IMR-90 (cell line): ENCODE measurements around the gene PLXNA1. TPM values are rescaled to one million over a fixed set of nuclear protein-coding genes. Genes with fewer than 3 reads are reported as not detected.

Experiments
- ATAC-seq: fragments of 200-7000 bp; cut with Tn5 transposase; 2 replicates; pipeline ENCODE4 v1.9.1; 2020; ENCODE audit warnings: low read depth, mild to moderate bottlenecking, moderate library complexity
- BruUV-seq: library from RNA; stranded (reverse); fragments of 400-500 nt; replicated peaks from 2 replicates; lab custom pipeline; 2021; lab: Mats Ljungman, UMichigan
- CTCF ChIA-PET: fragments of 300-600 bp; formaldehyde crosslinking; extraction: SDS; loops from one replicate; lab custom pipeline; 2021; ENCODE audit warnings: antibody characterized with exemption; lab: Yijun Ruan, JAX
- POLR2A ChIA-PET: fragments of 300-600 bp; sonication (Branson Sonifier 250); formaldehyde crosslinking; loops from one replicate; lab custom pipeline; 2022; ENCODE audit warnings: antibody characterized with exemption; ENCODE audit not compliant: unreplicated experiment; lab: Charles Lee
- DNase-seq: peaks from one replicate; pipeline ENCODE4 v3.0.0; 2013
- H2AFZ ChIP-seq: replicated peaks from 2 replicates; pipeline ENCODE3; 2013; ENCODE audit warnings: low read length, mild to moderate bottlenecking; ENCODE audit not compliant: poor library complexity
- H2AK5ac ChIP-seq: 2 replicates; pipeline ENCODE4 v1.6.1; 2013; ENCODE audit warnings: low read depth, low read length, inconsistent platforms
- H2AK9ac ChIP-seq: replicated peaks from 2 replicates; pipeline ENCODE3; 2013; ENCODE audit warnings: mild to moderate bottlenecking, low read depth, low read length, moderate library complexity; ENCODE audit not compliant: poor library complexity
- H2BK120ac ChIP-seq: 2 replicates; pipeline ENCODE4 v1.6.1; 2013; ENCODE audit warnings: low read depth, low read length, inconsistent platforms
- H2BK15ac ChIP-seq: 3 replicates; pipeline ENCODE4 v1.6.1; 2013; ENCODE audit warnings: low read depth, low read length, inconsistent platforms
- H2BK20ac ChIP-seq: 2 replicates; pipeline ENCODE4 v1.6.1; 2013; ENCODE audit warnings: low read depth, mild to moderate bottlenecking, inconsistent platforms, low read length, moderate library complexity
- H2BK5ac ChIP-seq: 2 replicates; pipeline ENCODE4 v1.6.1; 2013; ENCODE audit warnings: mild to moderate bottlenecking, low read depth, low read length, inconsistent platforms; ENCODE audit not compliant: poor library complexity, severe bottlenecking
- H3K14ac ChIP-seq: replicated peaks from 2 replicates; pipeline ENCODE4 v1.6.1; 2013; ENCODE audit warnings: low read depth, low read length, inconsistent platforms
- H3K18ac ChIP-seq: 2 replicates; pipeline ENCODE4 v1.6.1; 2013; ENCODE audit warnings: low read depth, low read length, control low read depth
- H3K23ac ChIP-seq: 2 replicates; pipeline ENCODE4 v1.6.1; 2013; ENCODE audit warnings: low read depth, low read length, inconsistent platforms
- H3K27ac ChIP-seq: 2 replicates; pipeline ENCODE4 v1.5.1; 2013; ENCODE audit warnings: mild to moderate bottlenecking, control low read depth, low read length; ENCODE audit not compliant: insufficient read depth
- H3K27me3 ChIP-seq: 2 replicates; pipeline ENCODE4 v1.6.1; 2013; ENCODE audit warnings: low read length; ENCODE audit not compliant: control insufficient read depth, insufficient read depth
- H3K36me3 ChIP-seq: 2 replicates; pipeline ENCODE4 v1.6.1; 2013; ENCODE audit warnings: low read length, mixed read lengths; ENCODE audit not compliant: control insufficient read depth, insufficient read depth
- H3K4ac ChIP-seq: 2 replicates; pipeline ENCODE4 v1.6.1; 2013; ENCODE audit warnings: low read depth, low read length, inconsistent platforms
- H3K4me1 ChIP-seq: 2 replicates; pipeline ENCODE4 v1.6.1; 2013; ENCODE audit warnings: low read length, mixed read lengths; ENCODE audit not compliant: control insufficient read depth, insufficient read depth
- H3K4me2 ChIP-seq: 2 replicates; pipeline ENCODE4 v1.6.1; 2013; ENCODE audit warnings: low read depth, mild to moderate bottlenecking, control low read depth, low read length, moderate library complexity
- H3K4me3 ChIP-seq: 2 replicates; pipeline ENCODE4 v1.5.1; 2013; ENCODE audit warnings: low read depth, mild to moderate bottlenecking, control low read depth, low read length, moderate library complexity; ENCODE audit not compliant: insufficient read depth
- H3K56ac ChIP-seq: 2 replicates; pipeline ENCODE4 v1.6.1; 2013; ENCODE audit warnings: low read length, inconsistent platforms; ENCODE audit not compliant: insufficient read depth; ENCODE audit errors: extremely low read depth
- H3K79me1 ChIP-seq, 2 experiments: 2 replicates each; pipeline ENCODE4 v1.6.1; 2013; ENCODE audit warnings: low read length in 2 of 2, inconsistent platforms in 1 of 2, low read depth in 1 of 2
- H3K9ac ChIP-seq: 2 replicates; pipeline ENCODE4 v1.6.1; 2013; ENCODE audit warnings: low read depth, low read length, control low read depth
- H3K9me1 ChIP-seq: 2 replicates; pipeline ENCODE4 v1.6.1; 2013; ENCODE audit warnings: low read length, inconsistent platforms; ENCODE audit not compliant: insufficient read depth
- H3K9me3 ChIP-seq: 2 replicates; pipeline ENCODE4 v1.6.1; 2013; ENCODE audit warnings: low read length; ENCODE audit not compliant: control insufficient read depth, insufficient read depth
- H4K20me1 ChIP-seq: 2 replicates; pipeline ENCODE4 v1.6.1; 2013; ENCODE audit warnings: low read length, inconsistent platforms; ENCODE audit not compliant: insufficient read depth
- H4K5ac ChIP-seq: 2 replicates; pipeline ENCODE4 v1.6.1; 2013; ENCODE audit warnings: mild to moderate bottlenecking, low read depth, low read length, control low read depth
- H4K8ac ChIP-seq, 2 experiments: 2 replicates each; pipeline ENCODE4 v1.6.1; 2013; ENCODE audit warnings: low read depth in 2 of 2, low read length in 2 of 2, control low read depth in 1 of 2, inconsistent platforms in 1 of 2
- H4K91ac ChIP-seq: 2 replicates; pipeline ENCODE4 v1.6.1; 2013; ENCODE audit warnings: low read depth, low read length, inconsistent platforms; ENCODE audit not compliant: insufficient read depth
- CTCF ChIP-seq: conservative IDR thresholded peaks from 2 replicates; pipeline ENCODE4 v1.5.1; 2012; ENCODE audit warnings: mild to moderate bottlenecking, low read depth, low read length, improper control_type of control experiment
- MAFK ChIP-seq: IDR thresholded peaks from 2 replicates; pipeline ENCODE4 v1.6.1; 2012; ENCODE audit warnings: low read depth, low read length, improper control_type of control experiment
- MAZ ChIP-seq: IDR thresholded peaks from 2 replicates; pipeline ENCODE4 v1.6.1; 2012; ENCODE audit warnings: low read depth, mild to moderate bottlenecking, low read length, improper control_type of control experiment, moderate library complexity, borderline replicate concordance
- RCOR1 ChIP-seq: IDR thresholded peaks from 2 replicates; pipeline ENCODE4 v1.6.1; 2012; ENCODE audit warnings: mild to moderate bottlenecking, low read length, improper control_type of control experiment; ENCODE audit not compliant: insufficient replicate concordance
- RFX5 ChIP-seq: IDR thresholded peaks from 2 replicates; pipeline ENCODE4 v1.8.0; 2012; ENCODE audit warnings: low read depth, mild to moderate bottlenecking, low read length, moderate library complexity
- WGBS, 2 experiments: methylation state at CpG; one replicate each; pipeline versions ENCODE4 v1.1.5 to v1.1.7; 2013; ENCODE audit warnings: missing lambda C conversion rate in 2 of 2; ENCODE audit not compliant: insufficient read length in 1 of 2; ENCODE audit errors: extremely low coverage in 2 of 2; 5-methylcytosine and 5-hydroxymethylcytosine counted together
- dilution Hi-C: fragments of 300-500 bp; cut with HindIII; formaldehyde crosslinking; loops from one replicate; pipeline ENCODE4 v1.14.3; 2018; ENCODE audit warnings: low sequenced_read_pairs; ENCODE audit not compliant: unreplicated experiment
- in situ Hi-C: fragments of 300-500 bp; cut with MboI; formaldehyde crosslinking; loops from 3 replicates; pipeline ENCODE4 v1.14.3; 2019; ENCODE audit warnings: low sequenced_read_pairs, inconsistent platforms, mixed read lengths
- intact Hi-C: fragments of 100-400 bp; cut with micrococcal nuclease; formaldehyde crosslinking; loops from 2 replicates; pipeline ENCODE4 v1.10.0; 2022
- polyA plus RNA-seq, 3 experiments: library from polyadenylated mRNA; depleted of rRNA; stranded (reverse); fragments of >200 nt; gene quantifications; 2 replicates each; pipeline ENCODE4 v1.2.3, GENCODE V29; 2012; ENCODE audit warnings: low replicate concordance in 1 of 3
- total RNA-seq: library from RNA; depleted of rRNA; stranded (reverse); fragments of >200 nt; gene quantifications from 2 replicates; pipeline ENCODE4 v1.2.3, GENCODE V29; 2012

PLXNA1 gene
- total and polyA plus RNA-seq, 2 of the 4 experiments (the other 2 are of a cell fraction): 13.6 to 49.4 TPM

- Histone ChIP-seq H4K91ac (no peak overlapping the region), H2BK20ac (no peak overlapping the region), H3K4me3 (no peak overlapping the region), H2AK5ac (no peak overlapping the region), H3K56ac (no peak overlapping the region), H3K18ac (no peak overlapping the region), H3K23ac (no peak overlapping the region), H2AFZ (no peak overlapping the region), H3K14ac (no peak overlapping the region), H2AK9ac (no peak overlapping the region), H3K27me3 (no peaks in the 10 kb centered on the region; the same call in 1 of the 2 replicates), H3K9ac (no peak overlapping the region), H3K9me1 (peaks cover 5% of the 10 kb centered on the region; the same call in 1 of the 2 replicates), H4K5ac (no peak overlapping the region), H3K36me3 (no peaks in the 10 kb centered on the region), H4K8ac (no peak overlapping the region), H3K4me2 (no peak overlapping the region), H3K79me1 (peaks cover 0 to 16% of the 10 kb centered on the region in 2 experiments; a peak in 2 of 4 replicates), H3K9me3 (peaks cover 1% of the 10 kb centered on the region; the same call in 1 of the 2 replicates), H3K4ac (no peak overlapping the region), H2BK5ac (no peak overlapping the region), H2BK120ac (no peak overlapping the region), H2BK15ac (no peak overlapping the region), H3K4me1 (peaks cover 7% of the 10 kb centered on the region; the same call in 1 of the 2 replicates), H3K27ac (no peak overlapping the region), H4K20me1 (peaks cover 16% of the 10 kb centered on the region)
- intact Hi-C loops: loop anchor here (5.0 to 10.0 kb wide), 3 partner anchors 128 to 474 kb away; partner anchors contain the start of gene CHST13
- TF ChIP-seq RFX5 (no peak), RCOR1 (no peak), MAZ (no peak), CTCF (no peak), MAFK (no peak)
- in situ Hi-C loops: loop anchor here (5.0 kb wide), 1 partner anchor 228 kb away; no protein-coding TSS in a partner anchor
- CTCF ChIA-PET: no interaction called here
- WGBS, 2 experiments: 96% methylated on average over 5 of the region's 15 CpGs; no CpG with 5 or more reads in 1 of the 2 experiments
- ATAC-seq (no peak), DNase-seq (no peak)
- BruUV-seq: no TSS peak
- POLR2A ChIA-PET: no interaction called here
- dilution Hi-C loops: no loop called here
Observed at GRCh38 chr3:126980266-126980811, 2.6 kb upstream of the PLXNA1 start.
